Right ventricle myocardium superior (tissue), 1 donor: ENCODE data around the gene ANKRD44. TPM values are rescaled to one million over a fixed set of nuclear protein-coding genes. Genes with fewer than 3 reads are reported as not detected.
"Not testable (repeated sequence)": the region's sequence is repeated elsewhere in the genome, so short reads cannot be mapped to it uniquely, and the experiment has no call there.

ENCODE experiments used
- ATAC-seq: fragments of 200-7000 bp; cut with Tn5 transposase; one replicate; pipeline ENCODE4 v1.9.1; 2020; ENCODE audit warnings: mild to moderate bottlenecking; ENCODE audit not compliant: poor library complexity
- DNase-seq: peaks from one replicate; pipeline ENCODE4 v3.0.0-alpha.2; 2020
- intact Hi-C: fragments of 100-400 bp; cut with DNase I; formaldehyde crosslinking; loops from one replicate; pipeline ENCODE4 v1.11.2; 2022
- total RNA-seq: library from RNA; stranded (reverse); fragmentation: NEBNext Ultra II Directional; extraction: Animal tissue kit (Norgen Biotek cat#: 25700); gene quantifications from one replicate; pipeline ENCODE4 v1.2.1, GENCODE V29; 2021
- donor health status: DM: no; HTN: yes; CAD: no; lungs with severe emphysema.

The ANKRD44 gene
- total RNA-seq, 1 donor from 2014 or later = 7.4 TPM

GRCh38 chr2:197055045-197055444 is 255.5 kb downstream of the ANKRD44 start:
- intact Hi-C loops = no loop called here
- ATAC-seq (no peak), DNase-seq (no peak)

GRCh38 chr2:197054437-197054836 is 256.1 kb downstream of the ANKRD44 start:
- intact Hi-C loops = no loop called here
- DNase-seq (no peak), ATAC-seq (no peak)

DNA sequence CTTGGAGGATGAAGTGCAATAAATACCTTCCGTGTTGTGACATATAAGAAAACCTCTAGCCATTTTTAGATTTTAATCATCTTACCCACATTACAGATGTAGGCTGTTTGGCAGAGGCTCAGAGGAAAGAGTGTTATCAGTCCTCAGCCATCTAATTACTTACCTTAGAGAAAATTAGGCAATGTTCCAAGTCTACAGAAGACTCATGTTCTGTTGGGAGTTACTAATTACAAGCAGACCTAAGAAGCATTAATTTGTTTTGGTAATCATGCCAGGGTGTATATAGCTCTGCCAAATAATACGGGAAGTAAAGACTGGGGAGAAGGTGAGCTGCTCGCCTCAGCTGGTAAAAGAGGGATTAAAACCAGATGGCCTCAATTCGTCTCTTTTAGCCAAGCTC is 258.2 kb downstream of the ANKRD44 start:
- intact Hi-C loops = no loop called here
- DNase-seq (no peak), ATAC-seq (no peak)

- intact Hi-C loops = no loop called here
- ATAC-seq (no peak), DNase-seq (no peak)
Observed at GRCh38 chr2:197045115-197045514, 265.5 kb downstream of the ANKRD44 start.

DNA sequence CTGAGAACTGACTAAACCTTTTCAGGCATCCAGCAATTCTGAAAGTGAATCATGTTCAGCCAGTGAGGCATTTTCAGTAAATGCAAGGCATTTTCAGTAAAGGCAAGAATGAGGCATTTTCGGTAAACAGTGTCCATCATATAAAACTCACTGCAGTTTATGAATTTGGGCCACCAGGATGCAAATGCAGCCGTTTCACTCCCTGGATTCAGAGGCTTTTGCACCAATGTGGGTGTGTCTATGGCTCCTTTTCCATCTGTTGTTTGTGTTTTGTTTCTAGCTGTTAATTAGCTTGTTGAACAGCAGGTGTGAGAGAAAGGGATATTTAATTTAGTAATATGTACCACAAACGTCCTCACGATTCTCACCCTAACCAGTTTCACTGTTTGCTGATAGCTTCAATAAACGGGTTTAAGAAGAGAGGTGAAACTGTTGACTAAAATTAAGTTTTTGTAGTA is 267.8 kb downstream of the ANKRD44 start:
- ATAC-seq (no peak), DNase-seq (no peak)
- intact Hi-C loops = no loop called here

- intact Hi-C loops = no loop called here
- ATAC-seq = no peak
Observed at GRCh38 chr2:197037863-197038398, 272.6 kb downstream of the ANKRD44 start.

GRCh38 chr2:197035002-197035401 is 275.6 kb downstream of the ANKRD44 start:
- intact Hi-C loops = no loop called here
- DNase-seq = no peak
- peak; percentile 29 for ATAC-seq

More at GRCh38 chr2:197037863-197038398, 272.6 kb downstream of the ANKRD44 start:
- no peak for DNase-seq

DNA sequence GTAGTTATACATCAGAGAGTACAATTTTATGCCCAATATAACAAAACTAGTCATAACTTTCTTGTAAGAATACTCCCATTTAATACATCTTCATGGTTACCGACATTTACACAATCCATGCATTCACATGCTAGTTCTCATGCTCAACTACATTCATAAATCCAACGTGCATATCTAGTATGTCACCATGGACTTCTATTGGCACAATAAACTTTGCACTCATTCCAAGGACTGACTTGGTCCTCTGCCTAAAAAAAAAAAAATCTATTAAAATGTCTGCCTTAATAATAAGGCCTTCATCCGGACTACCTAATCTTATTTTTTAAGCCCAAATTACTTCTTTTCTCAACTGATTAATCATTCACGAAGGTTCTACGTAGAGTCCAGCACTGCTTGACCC is 276.3 kb downstream of the ANKRD44 start:
- DNase-seq (no peak), ATAC-seq (no peak)
- intact Hi-C loops = no loop called here

DNA sequence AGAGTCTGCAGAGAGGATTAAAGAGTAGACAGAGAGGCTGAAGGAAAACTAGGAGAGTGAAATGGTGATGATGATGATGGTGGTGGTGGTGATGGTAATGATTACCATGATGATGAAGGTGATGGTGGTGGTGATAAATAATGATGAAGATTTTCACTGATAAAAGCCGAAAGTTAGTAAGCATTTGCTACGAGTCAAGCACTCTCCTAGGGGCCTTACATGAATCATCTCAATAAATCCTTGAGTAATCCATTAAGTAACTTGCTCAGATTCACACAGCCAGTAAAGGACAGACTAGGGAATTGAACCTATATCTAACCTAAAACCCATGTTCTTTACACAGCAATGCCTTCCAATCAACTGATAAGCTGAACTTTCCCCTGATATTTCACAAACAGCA is 277.4 kb downstream of the ANKRD44 start:
- DNase-seq = no peak
- no peak for ATAC-seq
- intact Hi-C loops = no loop called here

DNA sequence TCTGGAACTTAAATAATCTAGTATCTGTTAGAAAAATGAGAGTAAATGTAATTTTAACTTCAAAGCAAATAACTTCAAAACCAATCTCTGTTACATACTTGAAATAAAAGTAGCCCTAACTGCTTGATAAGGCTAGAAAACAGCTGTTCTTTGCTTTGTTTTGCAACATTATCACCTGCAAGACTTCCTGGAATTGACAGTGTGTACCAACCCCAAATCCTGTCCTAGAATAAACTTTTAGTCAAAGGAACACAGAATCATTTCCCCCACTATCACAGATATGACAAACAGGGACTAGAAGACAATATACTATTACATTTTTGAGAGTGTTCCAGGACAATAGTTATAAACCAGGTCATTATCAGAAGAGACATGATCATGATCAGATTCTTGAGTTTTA is 278.8 kb downstream of the ANKRD44 start:
- DNase-seq = no peak
- ATAC-seq = no peak
- intact Hi-C loops = no loop called here

GRCh38 chr2:197030090-197030489 is 280.5 kb downstream of the ANKRD44 start:
- no peak for DNase-seq
- no peak for ATAC-seq
- intact Hi-C loops = no loop called here

DNA sequence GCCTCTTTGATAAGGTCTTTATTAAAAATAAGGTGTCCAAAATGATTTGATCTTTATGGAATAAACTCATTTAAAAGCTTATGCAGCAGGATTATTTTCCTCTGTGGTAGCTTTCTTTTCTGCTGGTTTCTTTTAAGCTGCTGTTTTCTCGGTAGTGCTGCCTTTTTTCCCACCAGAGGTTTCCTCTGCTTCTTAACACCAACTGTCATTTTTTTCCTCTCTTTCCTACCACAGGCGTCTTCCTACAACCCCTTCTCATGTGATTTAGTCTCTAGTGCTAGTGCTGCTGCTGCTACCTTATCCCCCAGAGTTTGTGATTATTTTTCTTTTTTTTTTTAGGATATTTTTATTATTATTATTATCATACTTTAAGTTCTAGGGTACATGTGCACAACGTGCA is 281.9 kb downstream of the ANKRD44 start:
- intact Hi-C loops = no loop called here
- ATAC-seq (no peak), DNase-seq (no peak)

DNA sequence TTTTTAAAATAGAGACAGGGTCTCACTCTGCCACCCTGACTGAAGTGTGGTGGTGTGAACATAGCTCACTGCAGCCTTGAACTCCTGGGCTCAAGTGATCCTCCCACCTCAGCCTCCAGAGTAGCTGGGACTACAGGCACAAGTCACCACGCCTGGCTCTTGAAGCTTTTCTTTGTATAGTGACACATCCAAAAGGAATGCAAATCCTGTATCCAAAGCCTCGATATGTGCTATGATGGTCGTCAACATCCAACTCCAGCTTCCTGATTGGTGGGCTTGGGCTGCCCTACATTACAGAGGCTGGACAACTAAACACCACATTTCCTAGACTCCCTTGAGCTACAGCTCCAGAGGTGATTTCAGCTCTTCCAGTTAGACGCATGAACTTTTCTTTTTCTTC is 282.4 kb downstream of the ANKRD44 start:
- DNase-seq = no peak
- intact Hi-C loops = no loop called here
- no peak for ATAC-seq

DNA sequence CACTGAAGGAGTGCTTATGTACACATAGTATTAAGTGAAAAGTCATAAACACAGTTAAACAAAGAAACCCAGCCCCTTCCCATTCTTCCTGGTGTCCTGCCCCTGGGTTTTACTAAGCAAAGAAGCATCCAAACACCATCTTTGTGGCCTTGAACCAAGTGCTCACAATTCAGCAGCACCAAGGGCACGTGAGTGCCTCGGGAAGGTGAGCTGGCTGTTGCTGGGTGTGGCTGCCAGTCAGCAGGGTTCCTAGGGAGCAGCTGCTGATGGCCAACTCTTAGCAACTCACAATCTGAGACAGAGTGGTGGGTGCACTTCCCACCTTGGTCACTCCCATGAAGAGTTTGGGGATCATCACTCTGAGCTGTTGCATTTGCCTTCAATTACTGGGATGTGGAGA is 286.4 kb downstream of the ANKRD44 start:
- intact Hi-C loops = no loop called here
- DNase-seq = no peak
- no peak for ATAC-seq

DNA sequence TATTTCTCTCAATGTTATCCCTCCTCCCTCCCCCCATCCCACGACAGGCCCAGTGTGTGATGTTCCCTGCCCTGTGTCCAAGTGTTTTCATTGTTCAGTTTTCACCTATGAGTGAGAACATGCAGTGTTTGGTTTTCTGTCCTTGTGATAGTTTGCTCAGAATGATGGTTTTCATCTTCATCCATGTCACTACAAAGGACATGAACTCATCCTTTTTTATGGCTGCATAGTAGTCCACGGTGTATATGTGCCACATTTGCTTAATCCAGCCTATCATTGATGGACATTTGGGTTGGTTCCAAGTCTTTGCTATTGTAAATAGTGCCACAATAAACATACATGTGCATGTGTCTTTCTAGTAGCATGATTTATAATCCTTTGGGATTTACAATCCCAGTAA is 289.7 kb downstream of the ANKRD44 start:
- intact Hi-C loops, ATAC-seq, DNase-seq: not testable (repeated sequence)

DNA sequence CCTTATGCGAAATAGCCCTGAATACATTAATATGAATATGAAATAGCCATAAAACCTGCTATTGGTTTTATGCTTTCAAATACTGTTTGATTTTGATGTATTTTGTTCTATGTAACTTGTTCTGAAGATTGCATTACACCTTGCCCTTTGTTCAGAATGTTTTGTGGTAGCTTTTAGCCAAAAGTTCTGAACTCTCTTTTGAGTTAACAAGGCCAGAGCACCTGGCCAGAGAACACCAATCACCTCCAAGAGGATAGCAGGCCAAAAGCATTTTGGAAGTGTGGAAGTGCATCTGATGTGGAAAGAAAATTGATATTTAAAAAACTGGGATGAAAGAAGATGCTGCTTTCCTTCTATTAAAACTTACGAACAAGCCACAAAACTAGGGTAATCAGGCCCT is 297.5 kb downstream of the ANKRD44 start:
- DNase-seq = no peak
- no peak for ATAC-seq
- intact Hi-C loops = no loop called here

DNA sequence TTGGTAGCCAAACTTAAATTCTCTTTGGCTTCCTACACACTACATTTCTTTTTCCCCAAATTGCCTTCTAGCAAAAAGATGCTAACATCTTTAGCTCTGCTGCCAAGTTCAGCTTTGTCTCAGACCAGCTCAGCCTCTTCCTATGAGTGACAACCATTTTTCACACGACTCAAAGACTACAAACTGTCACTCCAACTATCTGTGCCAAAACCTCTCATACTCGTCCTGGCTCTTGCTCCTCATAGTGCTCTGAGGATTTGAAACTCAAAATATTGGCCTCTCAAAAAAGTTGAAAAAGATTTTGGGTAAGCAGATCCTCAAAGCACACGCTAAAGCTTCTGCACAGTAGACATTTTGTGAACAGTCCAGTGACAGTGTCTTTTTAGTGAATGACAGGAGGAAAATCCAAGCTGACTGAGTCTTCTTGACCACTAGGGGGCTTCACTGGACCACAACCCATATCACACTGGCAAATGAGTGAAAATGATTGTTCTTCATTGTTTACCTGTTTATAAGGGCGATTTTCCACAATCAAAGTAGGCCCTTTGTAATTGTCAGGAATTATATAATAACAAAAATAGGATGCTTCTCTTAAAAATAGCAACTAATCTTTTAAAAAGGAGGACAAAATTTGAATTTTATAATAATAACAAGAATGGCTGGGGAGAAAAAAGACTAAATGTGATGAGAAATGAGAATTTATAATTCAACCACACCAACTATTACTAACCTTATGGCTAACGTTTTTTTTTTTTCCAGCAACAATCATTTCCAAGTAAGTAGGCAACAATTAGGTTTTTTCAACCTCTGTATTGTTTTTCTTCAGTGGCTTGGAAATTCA is 298.6 kb downstream of the ANKRD44 start:
- intact Hi-C loops = no loop called here
- DNase-seq = no peak
- ATAC-seq = peak; percentile 92

DNA sequence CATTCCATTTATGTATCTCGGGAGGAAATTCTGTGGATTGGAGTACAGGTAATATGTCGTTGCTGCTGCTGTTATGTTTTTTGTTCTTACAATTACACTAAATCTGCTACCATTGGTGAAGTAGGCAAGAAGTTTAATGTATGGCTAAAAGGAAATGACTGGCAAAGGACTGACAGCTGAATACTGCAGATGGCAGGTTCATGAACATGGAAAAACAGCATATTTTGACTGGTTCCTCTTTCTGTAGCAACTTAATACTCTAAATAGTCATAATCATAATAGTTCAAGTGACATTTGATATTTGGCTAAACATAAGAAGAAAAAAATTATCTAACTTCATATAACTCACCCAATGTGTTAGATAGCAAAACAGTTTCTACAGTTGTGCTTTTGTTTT is 299.6 kb downstream of the ANKRD44 start:
- DNase-seq = no peak
- no peak for ATAC-seq
- intact Hi-C loops = no loop called here

DNA sequence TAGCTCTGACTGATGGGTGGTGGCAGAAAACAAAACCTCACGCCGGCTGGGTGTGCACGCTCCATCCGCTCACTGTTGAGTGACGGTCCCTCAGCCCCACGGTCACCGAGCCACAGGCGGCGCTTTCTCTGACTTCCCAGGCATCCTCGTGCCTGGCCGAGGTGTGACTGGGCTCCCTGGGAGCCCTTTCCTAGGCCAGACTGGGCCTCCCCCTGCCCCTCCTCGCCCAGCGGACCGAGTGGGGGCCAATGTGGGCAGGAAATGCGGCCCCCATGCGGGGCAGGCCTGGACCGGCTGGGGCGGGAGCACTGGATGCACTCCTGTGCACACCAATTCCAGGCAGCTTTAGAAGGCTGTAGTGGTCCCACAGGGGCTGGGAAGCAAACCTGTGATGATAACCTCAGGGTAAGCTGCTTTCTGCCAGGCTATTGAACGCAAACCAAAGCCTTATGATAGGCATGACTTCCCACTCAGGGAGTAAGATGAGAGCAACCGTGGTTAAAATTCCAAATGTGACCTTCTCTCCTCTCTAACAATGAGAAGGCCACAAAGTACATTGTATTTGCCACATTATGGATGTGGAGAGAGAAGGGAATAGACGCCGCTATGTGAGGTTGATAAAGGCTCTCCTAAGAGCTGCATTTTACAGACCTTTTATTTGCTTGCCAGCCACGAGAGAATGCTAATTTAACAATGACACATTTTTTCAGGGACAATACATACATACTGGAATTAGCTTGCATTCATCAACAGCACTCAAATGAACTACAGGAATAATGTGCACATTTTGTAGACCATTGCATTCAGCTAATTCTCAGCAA is 300.2 kb downstream of the ANKRD44 start:
- intact Hi-C loops = no loop called here
- no peak for ATAC-seq
- DNase-seq = no peak
